H9 (cell line): ENCODE measurements around the gene MLLT6. TPM values are rescaled to one million over a fixed set of nuclear protein-coding genes. Genes with fewer than 3 reads are reported as not detected.
"Not testable (repeated sequence)": the region's sequence is repeated elsewhere in the genome, so short reads cannot be mapped to it uniquely, and the experiment has no call there.

Experiments
- DNase-seq: peaks from one replicate; pipeline ENCODE4 v3.0.0-alpha.2; 2017
- H2AFZ ChIP-seq: one replicate; pipeline ENCODE4 v1.6.1; 2013; ENCODE audit warnings: mild to moderate bottlenecking, low read length, control low read depth, moderate library complexity
- H2AK5ac ChIP-seq: 2 replicates; pipeline ENCODE4 v1.6.1; 2013; ENCODE audit warnings: low read length, control low read depth, mixed read lengths; ENCODE audit not compliant: insufficient read length
- H2BK120ac ChIP-seq: one replicate; pipeline ENCODE4 v1.6.1; 2013; ENCODE audit warnings: low read depth, mild to moderate bottlenecking, low read length, control low read depth, inconsistent platforms; ENCODE audit not compliant: poor library complexity, severe bottlenecking
- H2BK12ac ChIP-seq: 2 replicates; pipeline ENCODE4 v1.6.1; 2013; ENCODE audit warnings: low read length, control low read depth, mixed read lengths, low read depth; ENCODE audit not compliant: insufficient read length
- H2BK15ac ChIP-seq: 2 replicates; pipeline ENCODE4 v1.6.1; 2013; ENCODE audit warnings: low read depth, low read length, control low read depth
- H2BK20ac ChIP-seq: one replicate; pipeline ENCODE4 v1.6.1; 2013; ENCODE audit warnings: low read depth, mild to moderate bottlenecking, low read length, control low read depth, inconsistent platforms; ENCODE audit not compliant: poor library complexity, severe bottlenecking
- H2BK5ac ChIP-seq: 2 replicates; pipeline ENCODE4 v1.6.1; 2013; ENCODE audit warnings: low read length, control low read depth, mixed read lengths; ENCODE audit not compliant: insufficient read length
- H3K14ac ChIP-seq: 2 replicates; pipeline ENCODE4 v1.6.1; 2013; ENCODE audit warnings: low read length, control low read depth; ENCODE audit not compliant: insufficient read depth
- H3K18ac ChIP-seq: 2 replicates; pipeline ENCODE4 v1.6.1; 2013; ENCODE audit warnings: low read depth, mild to moderate bottlenecking, mixed read lengths, low read length, control low read depth; ENCODE audit not compliant: insufficient read length
- H3K23ac ChIP-seq: 2 replicates; pipeline ENCODE4 v1.6.1; 2013; ENCODE audit warnings: low read length, control low read depth, mixed read lengths, low read depth; ENCODE audit not compliant: insufficient read length
- H3K23me2 ChIP-seq: 2 replicates; pipeline ENCODE4 v1.6.1; 2013; ENCODE audit warnings: low read depth, mild to moderate bottlenecking, mixed read lengths, low read length, control low read depth; ENCODE audit not compliant: insufficient read length, poor library complexity, severe bottlenecking
- H3K27ac ChIP-seq: 2 replicates; pipeline ENCODE4 v1.5.1; 2013; ENCODE audit warnings: low read length, control low read depth, mixed read lengths, low read depth; ENCODE audit not compliant: insufficient read length
- H3K27me3 ChIP-seq: 2 replicates; pipeline ENCODE4 v1.6.1; 2013; ENCODE audit warnings: low read length, control low read depth, inconsistent platforms; ENCODE audit not compliant: insufficient read depth
- H3K4ac ChIP-seq: 2 replicates; pipeline ENCODE4 v1.6.1; 2013; ENCODE audit warnings: low read depth, mild to moderate bottlenecking, control low read depth, inconsistent platforms, low read length, moderate library complexity
- H3K4me1 ChIP-seq: 2 replicates; pipeline ENCODE4 v1.6.1; 2013; ENCODE audit warnings: low read length, control low read depth, inconsistent platforms; ENCODE audit not compliant: insufficient read depth
- H3K4me2 ChIP-seq: 2 replicates; pipeline ENCODE4 v1.6.1; 2013; ENCODE audit warnings: low read length, control low read depth, mixed read lengths; ENCODE audit not compliant: insufficient read length, insufficient read depth
- H3K56ac ChIP-seq: 2 replicates; pipeline ENCODE4 v1.6.1; 2013; ENCODE audit warnings: low read depth, mild to moderate bottlenecking, mixed read lengths, low read length, control low read depth; ENCODE audit not compliant: insufficient read length
- H3K79me1 ChIP-seq: 2 replicates; pipeline ENCODE4 v1.6.1; 2013; ENCODE audit warnings: low read depth, mild to moderate bottlenecking, moderate library complexity, low read length, control low read depth, inconsistent platforms; ENCODE audit not compliant: insufficient read depth, poor library complexity, severe bottlenecking
- H3K79me2 ChIP-seq: 2 replicates; pipeline ENCODE4 v1.6.1; 2013; ENCODE audit warnings: low read length, control low read depth, inconsistent platforms; ENCODE audit not compliant: insufficient read depth
- H3K9ac ChIP-seq: 2 replicates; pipeline ENCODE4 v1.6.1; 2013; ENCODE audit warnings: low read length, control low read depth, mixed read lengths; ENCODE audit not compliant: insufficient read length; ENCODE audit errors: extremely low read depth
- H3K9me3 ChIP-seq: one replicate; pipeline ENCODE4 v1.6.1; 2013; ENCODE audit warnings: low read depth, low read length, inconsistent platforms; ENCODE audit not compliant: control insufficient read depth
- H3T11ph ChIP-seq: one replicate; pipeline ENCODE4 v1.6.1; 2013; ENCODE audit warnings: mild to moderate bottlenecking, low read length, control low read depth, inconsistent platforms
- H4K20me1 ChIP-seq: one replicate; pipeline ENCODE4 v1.6.1; 2013; ENCODE audit not compliant: control insufficient read depth, insufficient read length, insufficient read depth
- H4K5ac ChIP-seq: 2 replicates; pipeline ENCODE4 v1.6.1; 2013; ENCODE audit warnings: low read depth, mild to moderate bottlenecking, mixed read lengths, low read length, control low read depth; ENCODE audit not compliant: insufficient read length
- H4K8ac ChIP-seq: replicated peaks from 2 replicates; pipeline ENCODE4 v1.6.1; 2013; ENCODE audit warnings: low read length, control low read depth, mixed read lengths, low read depth; ENCODE audit not compliant: insufficient read length
- H4K91ac ChIP-seq: 2 replicates; pipeline ENCODE4 v1.6.1; 2013; ENCODE audit warnings: low read depth, mild to moderate bottlenecking, moderate library complexity, mixed read lengths, low read length, control low read depth; ENCODE audit not compliant: insufficient read length
- H3K27ac Mint-ChIP-seq, 3 experiments: 2 replicates in 2 of 3; 3 replicates in 1 of 3; pipeline ENCODE4 v1.8.0; 2020 to 2021; ENCODE audit warnings: mixed read lengths in 3 of 3, mild to moderate bottlenecking in 1 of 3, moderate library complexity in 1 of 3
- H3K27me3 Mint-ChIP-seq: 2 replicates; pipeline ENCODE4 v1.8.0; 2021; ENCODE audit warnings: low read depth, mild to moderate bottlenecking, moderate library complexity, mixed read lengths
- H3K36me3 Mint-ChIP-seq, 3 experiments: 2 replicates in 2 of 3; 3 replicates in 1 of 3; pipeline ENCODE4 v1.8.0; 2020 to 2021; ENCODE audit warnings: low read depth in 3 of 3, mixed read lengths in 3 of 3; ENCODE audit not compliant: insufficient read depth in 1 of 3
- H3K4me1 Mint-ChIP-seq, 2 experiments: 2 replicates each; pipeline ENCODE4 v1.8.0; 2020; ENCODE audit warnings: mixed read lengths in 2 of 2
- H3K4me3 Mint-ChIP-seq, 2 experiments: 2 replicates in 1 of 2; 3 replicates in 1 of 2; pipeline ENCODE4 v1.8.0; 2020 to 2021; ENCODE audit warnings: mild to moderate bottlenecking in 2 of 2, mixed read lengths in 2 of 2, moderate library complexity in 1 of 2
- H3K9me3 Mint-ChIP-seq, 2 experiments: 2 replicates in 1 of 2; 3 replicates in 1 of 2; pipeline ENCODE4 v1.8.0; 2020; ENCODE audit warnings: mild to moderate bottlenecking in 2 of 2, mixed read lengths in 2 of 2, moderate library complexity in 1 of 2
- CTCF ChIP-seq: fragments of 200-600 bp; sonication (generic); conservative IDR thresholded peaks from 3 replicates; pipeline ENCODE4 v1.8.0; 2021; ENCODE audit warnings: antibody characterized with exemption, mild to moderate bottlenecking
- WGBS: extraction: QIAGEN DNeasy Blood & Tissue Kit; methylation state at CpG from one replicate; pipeline ENCODE4 v1.1.7; 2013; ENCODE audit warnings: missing lambda C conversion rate, low lambda C conversion rate, mixed read lengths; ENCODE audit not compliant: insufficient read length; ENCODE audit errors: extremely low coverage; 5-methylcytosine and 5-hydroxymethylcytosine counted together
- total RNA-seq: library from RNA; stranded (reverse); gene quantifications from 2 replicates; pipeline ENCODE4 v1.2.1, GENCODE V29; 2021

MLLT6 gene
- total RNA-seq, 1 experiment from 2014 or later, result 26.4 TPM

- no peak for DNase-seq
- H3K18ac ChIP-seq, result no peak overlapping the region
- H3K27ac Mint-ChIP-seq, result no peak overlapping the region
- no CpG with 5 or more reads among the region's 10 CpGs for WGBS
- H3K23me2 ChIP-seq, result peaks cover 3% of the 10 kb centered on the region
- no peak overlapping the region for H2BK5ac ChIP-seq
- H3K14ac ChIP-seq, result no peak overlapping the region
- H3K4me1 Mint-ChIP-seq, result peaks cover 16 to 27% of the 10 kb centered on the region in 2 experiments
- H2BK120ac ChIP-seq, result no peak overlapping the region
- H3K4me2 ChIP-seq, result no peak overlapping the region
- peaks cover 2 to 7% (median 4%) of the 10 kb centered on the region in 3 experiments; a peak in 5 of 7 replicates for H3K36me3 Mint-ChIP-seq
- no peaks in the 10 kb centered on the region for H3K9me3 ChIP-seq
- peaks cover 54% of the 10 kb centered on the region for H3K27me3 Mint-ChIP-seq
- peaks cover 3% of the 10 kb centered on the region for H4K20me1 ChIP-seq
- H3K4ac ChIP-seq, result no peak overlapping the region
- H3K4me1 ChIP-seq, result no peaks in the 10 kb centered on the region
- H2BK12ac ChIP-seq, result no peak overlapping the region
- H3K27me3 ChIP-seq, result peaks cover 10% of the 10 kb centered on the region; the same call in 1 of the 2 replicates
- no peak overlapping the region for H2AK5ac ChIP-seq
- no peaks in the 10 kb centered on the region for H3K79me1 ChIP-seq
- H3K79me2 ChIP-seq, result no peaks in the 10 kb centered on the region
- no peak overlapping the region for H3K27ac ChIP-seq
- no peak overlapping the region for H4K91ac ChIP-seq
- no peak overlapping the region for H4K5ac ChIP-seq
- no peak overlapping the region for H4K8ac ChIP-seq
- no peak for TF ChIP-seq CTCF
- no peaks in the 10 kb centered on the region for H3K9me3 Mint-ChIP-seq
- no peak overlapping the region for H3K9ac ChIP-seq
- H3K56ac ChIP-seq, result no peak overlapping the region
- H2AFZ ChIP-seq, result no peak overlapping the region
- no peak overlapping the region for H3K23ac ChIP-seq
- no peak overlapping the region for H2BK15ac ChIP-seq
- H3K4me3 Mint-ChIP-seq, result no peak overlapping the region; a peak in 1 of 5 replicates
- H2BK20ac ChIP-seq, result no peak overlapping the region
- H3T11ph ChIP-seq, result no peak overlapping the region
Measured at GRCh38 chr17:38725066-38725465, 20.0 kb downstream of the MLLT6 start.

DNA sequence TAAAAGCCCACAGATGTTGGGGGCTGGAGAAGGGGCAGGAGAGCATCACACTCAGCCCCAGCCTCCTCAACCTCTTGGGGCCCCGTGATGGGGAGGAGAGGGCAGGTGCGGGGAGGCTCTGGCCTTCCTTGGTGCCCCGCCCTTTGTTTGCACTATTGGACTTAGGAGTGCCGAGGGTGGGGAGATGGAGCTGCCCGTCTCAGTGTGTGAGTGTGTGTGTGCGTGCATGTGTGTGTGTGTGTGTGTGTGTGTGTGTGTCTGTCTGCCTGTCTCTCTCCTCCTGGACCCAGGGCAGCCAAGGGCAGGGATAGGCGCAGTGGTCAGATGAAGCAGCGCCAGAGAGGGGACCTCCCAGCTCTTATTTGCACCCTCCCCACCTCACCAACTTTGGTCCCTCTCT is 21.1 kb downstream of the MLLT6 start:
- not testable (repeated sequence) for H2BK120ac ChIP-seq, H2AK5ac ChIP-seq, H3K56ac ChIP-seq, H3K23ac ChIP-seq, H4K91ac ChIP-seq, H4K8ac ChIP-seq, H3T11ph ChIP-seq, H3K4ac ChIP-seq, H3K9ac ChIP-seq, H3K4me2 ChIP-seq, H4K5ac ChIP-seq, H3K4me1 ChIP-seq, H3K36me3 Mint-ChIP-seq, H3K4me3 Mint-ChIP-seq, H2BK12ac ChIP-seq, H3K23me2 ChIP-seq, H2BK20ac ChIP-seq, DNase-seq, H2BK5ac ChIP-seq, H3K9me3 ChIP-seq, H2AFZ ChIP-seq, H3K14ac ChIP-seq, H3K27ac Mint-ChIP-seq, H3K79me2 ChIP-seq, H3K79me1 ChIP-seq, H3K27me3 ChIP-seq, H3K27ac ChIP-seq, H4K20me1 ChIP-seq, H3K9me3 Mint-ChIP-seq, H2BK15ac ChIP-seq, H3K18ac ChIP-seq
- no CpG with 5 or more reads among the region's 8 CpGs for WGBS
- Mint-ChIP-seq H3K27me3 (peaks cover 48% of the 10 kb centered on the region), H3K4me1 (peaks cover 12 to 26% of the 10 kb centered on the region in 2 experiments)
